ENCODE measurements around the gene MED15. TPM values are rescaled to one million over a fixed set of nuclear protein-coding genes. Genes with fewer than 3 reads are reported as not detected.

Gene MED15
- total RNA-seq, 1 experiment from 2014 or later, result 87.9 TPM

- H3K4me2 ChIP-seq, result no peak overlapping the region
- BruUV-seq (replicated peaks), result no TSS peak
- H3F3A ChIP-seq (ENCODE audit: insufficient read depth, low read depth), result peaks cover 21% of the 10 kb centered on the region
- no peaks in the 10 kb centered on the region for H3K9me2 ChIP-seq (ENCODE audit: insufficient read depth)
- H3K4me3 ChIP-seq, result no peak overlapping the region
- H3K27me3 ChIP-seq (ENCODE audit: insufficient read depth, low read depth), result no peaks in the 10 kb centered on the region
- POLR2A ChIA-PET (ENCODE audit: unreplicated experiment), result no interaction called here
- DNase-seq, result no peak
- peaks cover 20% of the 10 kb centered on the region for H3K79me2 ChIP-seq (ENCODE audit: low read depth)
- CTCF ChIA-PET, result no interaction called here
- H4K20me1 ChIP-seq (ENCODE audit: insufficient read depth), result no peaks in the 10 kb centered on the region
- no peaks in the 10 kb centered on the region for H3K9me3 ChIP-seq (ENCODE audit: insufficient read depth, low read depth)
- H3K4me1 ChIP-seq (replicated peaks; ENCODE audit: insufficient read depth), result peaks cover 29% of the 10 kb centered on the region
- no peak overlapping the region for H2AFZ ChIP-seq
- peaks cover 12% of the 10 kb centered on the region; the same call in 1 of the 2 replicates for H3K36me3 ChIP-seq (ENCODE audit: low read depth)
- intact Hi-C loops (cut with micrococcal nuclease; ENCODE audit: unreplicated experiment), result no loop called here
- no peak overlapping the region for H3K27ac ChIP-seq
- no peak for TF ChIP-seq EZH2 (IDR thresholded peaks at IDR 0.05; ENCODE audit: low read depth)
- TF ChIP-seq, protein P1, sequence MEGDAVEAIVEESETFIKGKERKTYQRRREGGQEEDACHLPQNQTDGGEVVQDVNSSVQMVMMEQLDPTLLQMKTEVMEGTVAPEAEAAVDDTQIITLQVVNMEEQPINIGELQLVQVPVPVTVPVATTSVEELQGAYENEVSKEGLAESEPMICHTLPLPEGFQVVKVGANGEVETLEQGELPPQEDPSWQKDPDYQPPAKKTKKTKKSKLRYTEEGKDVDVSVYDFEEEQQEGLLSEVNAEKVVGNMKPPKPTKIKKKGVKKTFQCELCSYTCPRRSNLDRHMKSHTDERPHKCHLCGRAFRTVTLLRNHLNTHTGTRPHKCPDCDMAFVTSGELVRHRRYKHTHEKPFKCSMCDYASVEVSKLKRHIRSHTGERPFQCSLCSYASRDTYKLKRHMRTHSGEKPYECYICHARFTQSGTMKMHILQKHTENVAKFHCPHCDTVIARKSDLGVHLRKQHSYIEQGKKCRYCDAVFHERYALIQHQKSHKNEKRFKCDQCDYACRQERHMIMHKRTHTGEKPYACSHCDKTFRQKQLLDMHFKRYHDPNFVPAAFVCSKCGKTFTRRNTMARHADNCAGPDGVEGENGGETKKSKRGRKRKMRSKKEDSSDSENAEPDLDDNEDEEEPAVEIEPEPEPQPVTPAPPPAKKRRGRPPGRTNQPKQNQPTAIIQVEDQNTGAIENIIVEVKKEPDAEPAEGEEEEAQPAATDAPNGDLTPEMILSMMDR (conservative IDR thresholded peaks at IDR 0.05), result no peak
These were observed 65.9 kb downstream of the MED15 start for GRCh38 chr22:20573176-20573832.

DNA sequence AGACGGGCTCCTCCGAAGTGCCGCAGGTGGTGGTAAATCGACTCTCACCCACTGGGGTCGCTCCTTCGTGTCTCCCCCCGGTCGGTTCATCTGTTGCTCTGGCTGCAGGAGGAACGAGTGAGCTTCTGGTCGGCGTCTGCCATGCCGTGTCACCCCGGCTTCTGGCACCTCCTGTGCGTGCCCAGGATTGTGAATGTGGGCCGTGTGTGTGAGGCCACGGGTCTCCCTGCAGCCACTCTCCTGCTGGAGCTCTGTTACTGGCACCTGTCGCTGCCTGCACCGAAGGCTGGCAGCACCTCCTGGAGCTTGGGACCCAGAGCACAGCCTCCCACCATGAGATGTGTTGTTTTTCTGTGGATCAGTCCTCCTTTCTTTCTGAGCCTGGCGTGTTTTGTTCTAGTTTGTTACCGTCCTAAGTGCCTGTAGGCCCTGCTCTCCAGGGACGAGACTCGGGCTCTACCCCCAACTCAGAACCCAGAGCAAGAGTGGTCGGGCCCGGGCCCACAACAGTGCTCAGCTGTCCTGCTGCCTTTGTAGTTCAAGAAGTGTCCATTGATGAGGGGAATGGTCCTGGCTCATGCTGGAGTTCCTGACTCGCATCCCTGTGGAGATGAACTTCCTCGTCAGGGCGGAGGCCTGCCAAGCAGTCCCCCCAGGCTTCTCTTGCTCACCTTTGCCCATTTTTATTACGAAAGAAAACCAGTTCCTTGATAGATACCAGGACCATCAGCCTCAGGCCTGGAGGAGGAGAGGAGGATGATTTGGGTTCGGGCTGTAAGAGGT, 66.6 kb downstream of the MED15 start:
- H3K4me2 ChIP-seq, result no peak overlapping the region
- peaks cover 16% of the 10 kb centered on the region; the same call in 1 of the 2 replicates for H3K79me2 ChIP-seq (ENCODE audit: low read depth)
- H3K4me1 ChIP-seq (replicated peaks; ENCODE audit: insufficient read depth), result peaks cover 23% of the 10 kb centered on the region
- H3F3A ChIP-seq (ENCODE audit: insufficient read depth, low read depth), result peaks cover 15% of the 10 kb centered on the region
- H3K36me3 ChIP-seq (ENCODE audit: low read depth), result peaks cover 12% of the 10 kb centered on the region; the same call in 1 of the 2 replicates
- intact Hi-C loops (cut with micrococcal nuclease; ENCODE audit: unreplicated experiment), result no loop called here
- ChIA-PET POLR2A (ENCODE audit: unreplicated experiment) (no interaction called here), CTCF (interaction anchor here (0.6 kb wide), 1 partner anchor 8 kb away, joined by 4 read pairs; no protein-coding TSS in a partner anchor)
- TF ChIP-seq EZH2 (IDR thresholded peaks at IDR 0.05; ENCODE audit: low read depth), result no peak
- TF ChIP-seq, protein P1 (conservative IDR thresholded peaks at IDR 0.05), result no peak
- H2AFZ ChIP-seq, result no peak overlapping the region
- no peaks in the 10 kb centered on the region for H3K9me2 ChIP-seq (ENCODE audit: insufficient read depth)
- DNase-seq, result no peak
- no peak overlapping the region for H3K27ac ChIP-seq
- no peaks in the 10 kb centered on the region for H3K27me3 ChIP-seq (ENCODE audit: insufficient read depth, low read depth)
- no TSS peak for BruUV-seq (replicated peaks)
- H3K4me3 ChIP-seq, result no peak overlapping the region
- H4K20me1 ChIP-seq (ENCODE audit: insufficient read depth), result no peaks in the 10 kb centered on the region
- no peaks in the 10 kb centered on the region for H3K9me3 ChIP-seq (ENCODE audit: insufficient read depth, low read depth)

DNA sequence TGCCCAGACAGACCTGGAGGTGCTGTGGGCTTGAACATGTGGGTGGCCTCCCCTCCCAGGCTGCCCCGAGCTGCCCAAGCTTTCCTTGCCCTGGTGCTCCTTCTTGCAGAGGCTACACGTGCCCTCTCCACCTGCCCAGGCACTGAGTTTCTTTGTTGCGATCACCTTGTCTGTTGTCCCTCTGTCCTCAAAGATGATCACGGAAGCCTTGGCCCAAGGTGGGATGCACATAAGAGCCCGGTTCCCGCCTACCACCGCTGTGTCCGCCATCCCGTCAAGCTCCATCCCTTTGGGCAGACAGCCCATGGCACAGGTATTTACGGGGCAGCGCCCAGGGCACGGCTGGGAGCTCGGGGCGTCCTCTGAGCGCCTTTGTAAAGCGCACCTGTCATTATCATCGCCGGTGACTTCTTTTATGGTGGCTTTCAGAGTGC, 67.5 kb downstream of the MED15 start:
- peaks cover 12% of the 10 kb centered on the region; the same call in 1 of the 2 replicates for H3K36me3 ChIP-seq (ENCODE audit: low read depth)
- CTCF ChIA-PET, result no interaction called here

More for the DNA sequence above, 67.5 kb downstream of the MED15 start:
- intact Hi-C loops (cut with micrococcal nuclease; ENCODE audit: unreplicated experiment), result no loop called here
- Histone ChIP-seq H3K27me3 (ENCODE audit: insufficient read depth, low read depth) (no peaks in the 10 kb centered on the region), H2AFZ (no peak overlapping the region), H3K9me3 (ENCODE audit: insufficient read depth, low read depth) (no peaks in the 10 kb centered on the region), H3K79me2 (ENCODE audit: low read depth) (peaks cover 14% of the 10 kb centered on the region; the same call in 1 of the 2 replicates), H3K4me3 (no peak overlapping the region), H4K20me1 (ENCODE audit: insufficient read depth) (no peaks in the 10 kb centered on the region), H3K27ac (no peak overlapping the region), H3K4me2 (no peak overlapping the region), H3K9me2 (ENCODE audit: insufficient read depth) (no peaks in the 10 kb centered on the region), H3K4me1 (replicated peaks; ENCODE audit: insufficient read depth) (peaks cover 14% of the 10 kb centered on the region), H3F3A (ENCODE audit: insufficient read depth, low read depth) (peaks cover 6% of the 10 kb centered on the region)
- POLR2A ChIA-PET (ENCODE audit: unreplicated experiment), result no interaction called here
- DNase-seq, result no peak
- no peak for TF ChIP-seq EZH2 (IDR thresholded peaks at IDR 0.05; ENCODE audit: low read depth)
- TF ChIP-seq, protein P1 (conservative IDR thresholded peaks at IDR 0.05), result no peak
- no TSS peak for BruUV-seq (replicated peaks)

All from PC-9 (cell line).